Motor neuron (in vitro differentiated cells): ENCODE results near the gene LARP4B. TPM values are rescaled to one million over a fixed set of nuclear protein-coding genes. Genes with fewer than 3 reads are reported as not detected.

ENCODE experiments used
- ATAC-seq, 8 experiments: fragments of 200-7000 bp; cut with Tn5 transposase; replicated peaks in 6 of 8; 2 replicates each; pipeline ENCODE4 v1.8.0; 2021; ENCODE audit warnings: mild to moderate bottlenecking in 8 of 8, moderate library complexity in 8 of 8
- H3K27ac ChIP-seq, 2 donors: fragments of 250-450 bp; sonication (Bioruptor Pico); 2 replicates each; pipeline ENCODE4 v1.9.0; 2021; ENCODE audit warnings: antibody characterized with exemption in 2 of 2, mild to moderate bottlenecking in 2 of 2, moderate library complexity in 1 of 2
- H3K4me1 ChIP-seq, 2 donors: fragments of 250-450 bp; sonication (Bioruptor Pico); replicated peaks in 1 of 2; 2 replicates each; pipeline ENCODE4 v1.6.1; 2021; ENCODE audit warnings: antibody characterized with exemption in 2 of 2, mild to moderate bottlenecking in 2 of 2, moderate library complexity in 1 of 2
- H3K4me3 ChIP-seq, 5 donors: fragments of 250-450 bp; sonication (Bioruptor Pico); 2 replicates each; pipeline ENCODE4 v1.9.0; 2021; ENCODE audit warnings: antibody characterized with exemption in 5 of 5, mild to moderate bottlenecking in 5 of 5, moderate library complexity in 4 of 5
- WGBS, 10 experiments: fragments of 450-650 bp; shearing (Covaris generic); methylation state at CpG; one replicate each; pipeline ENCODE4 v1.0.0; 2022; 5-methylcytosine and 5-hydroxymethylcytosine counted together
- in situ Hi-C, 9 experiments: fragments of 400-800 bp; cut with MboI; loops; one replicate each; pipeline ENCODE4 v1.15.0; 2021; ENCODE audit warnings: low sequenced_read_pairs in 9 of 9, low pct_unique_long_range_greater_than_20kb in 2 of 9; ENCODE audit not compliant: unreplicated experiment in 9 of 9
- total RNA-seq, 8 experiments: library from RNA; unstranded; fragments of 300-600 nt; gene quantifications; 2 replicates each; pipeline versions ENCODE4 v1.2.3 to v1.2.4, GENCODE V29; 2022

The LARP4B gene
- total RNA-seq, 8 experiments from 2014 or later, result 17.2 to 66.0 (median 34.1) TPM

DNA sequence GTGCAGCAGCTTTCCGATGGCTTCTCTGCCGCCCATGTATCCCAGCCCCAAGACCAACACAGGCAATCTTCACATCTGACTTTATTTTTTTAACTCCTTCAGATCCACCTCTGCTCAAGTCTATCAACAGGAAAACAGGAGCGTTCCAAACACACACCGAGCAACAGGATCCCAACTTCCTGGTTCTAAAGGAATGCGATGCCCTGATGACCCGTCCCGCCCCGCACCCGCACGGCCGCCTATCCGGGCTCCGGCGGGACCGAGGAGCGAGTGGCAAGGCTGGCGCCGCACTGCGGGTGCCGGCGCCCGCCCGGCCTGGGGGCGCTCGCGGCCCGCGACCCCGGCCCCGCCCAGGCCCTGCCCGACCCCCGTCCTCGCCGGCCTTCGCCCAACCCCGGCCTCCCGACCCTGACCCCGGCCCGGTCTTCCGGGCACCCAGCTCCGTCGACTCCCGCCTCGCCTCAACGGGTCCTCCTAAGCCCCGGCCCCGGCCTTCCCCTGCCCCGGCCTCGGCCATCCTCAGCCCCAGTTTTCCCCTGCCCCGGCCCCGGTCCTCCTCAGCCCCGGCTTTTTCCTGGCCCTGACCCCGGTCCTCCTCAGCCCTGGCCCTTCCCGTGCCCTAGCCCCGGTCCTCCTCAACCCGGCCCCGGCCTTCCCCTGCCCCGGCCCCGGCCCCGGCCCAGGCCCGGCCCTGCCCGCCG is 730 bp downstream of the LARP4B start:
- Histone ChIP-seq H3K4me3 (peak overlapping the region; percentile 69 to 94 (median 79)), H3K27ac (peak overlapping the region; percentile 91 to 97), H3K4me1 (peaks cover 11 to 14% of the 10 kb centered on the region in 2 donors)
- peak in 5 of 8 experiments; percentile 1 to 15 (median 8) for ATAC-seq
- in situ Hi-C loops, result no loop called here
- WGBS, 10 experiments, result 0 to 7% (median 0%) methylated on average over 1 to 9 of the region's 63 CpGs; no CpG with 5 or more reads in 5 of the 10 experiments

DNA sequence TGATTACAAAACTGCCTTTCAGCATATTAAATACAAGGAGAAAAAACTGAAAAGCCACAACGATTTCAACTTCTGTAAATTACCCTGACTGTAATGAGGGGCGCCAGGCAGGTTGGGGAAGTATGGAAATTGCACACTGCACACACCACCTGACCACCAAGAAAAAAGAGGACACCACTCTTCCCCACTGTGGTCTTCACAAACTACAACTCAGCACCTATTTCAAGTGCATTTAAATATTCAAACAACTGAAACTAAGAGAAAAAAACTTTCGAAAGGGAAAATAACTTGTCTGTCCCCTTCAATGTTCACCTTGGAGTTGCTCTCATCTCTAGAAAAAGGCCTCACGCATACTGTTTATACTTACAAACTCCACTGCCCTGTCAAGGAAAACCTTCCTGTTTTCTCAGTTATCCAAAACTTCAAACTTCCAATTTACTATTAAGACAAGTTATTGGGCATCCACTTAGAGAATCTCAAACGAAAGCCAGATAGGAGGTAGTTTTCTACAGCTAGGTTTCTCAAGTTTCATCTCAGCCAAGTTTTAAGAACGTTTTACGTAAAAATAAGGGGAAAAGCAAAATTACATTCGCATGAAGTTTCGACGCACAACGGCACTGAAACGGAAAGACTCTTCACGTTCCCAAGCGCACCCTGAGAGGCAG is 1.4 kb downstream of the LARP4B start:
- 0 to 6% (median 2%) methylated on average over 4 to 14 of the region's 14 CpGs for WGBS, 10 experiments

DNA sequence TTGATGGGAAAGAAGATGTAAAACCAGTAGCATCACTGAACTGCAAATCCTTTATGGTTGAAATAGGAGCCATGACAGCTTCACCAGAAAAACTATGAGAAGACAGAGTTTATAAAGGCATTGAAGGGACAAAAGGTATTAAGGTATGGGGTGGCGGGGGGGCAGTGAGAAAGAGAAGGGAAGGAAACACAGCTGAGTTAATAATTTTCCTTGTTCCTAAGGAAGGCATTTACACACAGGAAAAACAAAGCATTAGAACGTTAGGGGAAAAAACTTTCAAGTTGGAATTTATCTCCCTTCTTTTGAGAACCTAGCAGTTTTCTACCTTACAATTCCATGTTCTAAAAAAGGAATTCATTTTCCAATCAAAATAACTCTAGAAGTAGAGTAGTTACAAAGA is 4.4 kb downstream of the LARP4B start:
- WGBS, 10 experiments, result 38 to 100% (median 56%) methylated on average over 1 to 2 of the region's 2 CpGs
- no peak for ATAC-seq

More for the DNA sequence above, 1.4 kb downstream of the LARP4B start:
- Histone ChIP-seq H3K4me1 (peaks cover 11 to 14% of the 10 kb centered on the region in 2 donors), H3K27ac (peak overlapping the region in 1 of 2 donors; percentile 91), H3K4me3 (peak overlapping the region; percentile 69 to 94 (median 79))
- no peak for ATAC-seq
- in situ Hi-C loops, result no loop called here

DNA sequence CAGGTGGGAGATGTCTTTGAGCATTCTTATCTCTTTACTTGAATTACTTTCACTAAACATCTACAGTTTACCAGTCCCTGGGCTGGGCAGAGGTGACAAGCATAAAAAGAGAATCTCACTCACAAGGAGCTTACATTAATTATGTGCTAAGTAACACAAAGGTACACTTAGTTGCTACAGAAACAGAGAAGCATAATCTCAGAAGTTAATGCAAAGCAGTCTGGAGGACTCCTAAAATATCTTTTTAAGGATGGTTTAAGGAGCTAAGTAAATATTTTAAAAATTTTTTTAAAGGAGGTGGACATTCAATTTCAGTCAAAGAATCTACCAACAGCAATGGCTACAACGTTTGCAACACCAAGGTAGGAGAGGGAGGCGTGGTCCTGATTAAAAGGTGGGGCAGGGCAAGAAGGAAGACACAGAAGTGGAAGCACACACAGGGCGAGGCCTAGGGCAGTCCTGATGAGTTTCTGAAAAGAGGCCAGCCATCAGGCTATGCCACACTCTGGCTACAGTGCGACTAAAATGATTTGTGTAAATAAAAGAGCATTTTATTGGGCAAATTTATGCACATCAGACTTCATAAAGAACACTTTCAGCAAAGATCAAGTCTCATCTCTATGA is 5.3 kb downstream of the LARP4B start:
- H3K4me3 ChIP-seq, result no peak overlapping the region
- H3K27ac ChIP-seq, result no peak overlapping the region
- no peak for ATAC-seq
- H3K4me1 ChIP-seq, result peaks cover 8 to 14% of the 10 kb centered on the region in 2 donors
- WGBS, 10 experiments, result 18 to 79% (median 59%) methylated on average over 2 to 4 of the region's 4 CpGs; no CpG with 5 or more reads in 2 of the 10 experiments
- in situ Hi-C loops, result no loop called here

More for the DNA sequence above, 4.4 kb downstream of the LARP4B start:
- in situ Hi-C loops, result no loop called here
- no peak overlapping the region for H3K27ac ChIP-seq
- H3K4me3 ChIP-seq, result no peak overlapping the region
- peaks cover 8 to 14% of the 10 kb centered on the region in 2 donors for H3K4me1 ChIP-seq

DNA sequence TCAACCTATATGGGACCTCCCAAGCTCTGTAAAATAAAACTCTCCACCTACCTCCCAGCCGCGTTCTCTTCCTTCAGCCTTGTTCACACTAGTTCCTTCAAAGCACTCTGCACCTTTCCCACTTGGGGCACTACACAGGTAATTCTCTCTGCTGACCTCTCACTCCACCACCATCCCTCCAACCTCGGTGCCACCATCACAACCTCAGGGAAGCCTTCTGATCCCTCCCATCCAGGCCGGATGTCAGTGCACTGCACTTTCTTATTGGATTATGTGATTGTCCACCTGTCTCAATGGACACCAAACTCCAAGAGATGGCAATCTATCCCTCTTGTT is 7.0 kb downstream of the LARP4B start:
- in situ Hi-C loops, result no loop called here
- WGBS, 10 experiments, result 54 to 100% (median 91%) methylated on average over 1 to 4 of the region's 4 CpGs; no CpG with 5 or more reads in 4 of the 10 experiments
- no peak overlapping the region for H3K27ac ChIP-seq
- peaks cover 4 to 6% of the 10 kb centered on the region in 2 donors for H3K4me1 ChIP-seq
- ATAC-seq, result no peak
- no peak overlapping the region for H3K4me3 ChIP-seq

DNA sequence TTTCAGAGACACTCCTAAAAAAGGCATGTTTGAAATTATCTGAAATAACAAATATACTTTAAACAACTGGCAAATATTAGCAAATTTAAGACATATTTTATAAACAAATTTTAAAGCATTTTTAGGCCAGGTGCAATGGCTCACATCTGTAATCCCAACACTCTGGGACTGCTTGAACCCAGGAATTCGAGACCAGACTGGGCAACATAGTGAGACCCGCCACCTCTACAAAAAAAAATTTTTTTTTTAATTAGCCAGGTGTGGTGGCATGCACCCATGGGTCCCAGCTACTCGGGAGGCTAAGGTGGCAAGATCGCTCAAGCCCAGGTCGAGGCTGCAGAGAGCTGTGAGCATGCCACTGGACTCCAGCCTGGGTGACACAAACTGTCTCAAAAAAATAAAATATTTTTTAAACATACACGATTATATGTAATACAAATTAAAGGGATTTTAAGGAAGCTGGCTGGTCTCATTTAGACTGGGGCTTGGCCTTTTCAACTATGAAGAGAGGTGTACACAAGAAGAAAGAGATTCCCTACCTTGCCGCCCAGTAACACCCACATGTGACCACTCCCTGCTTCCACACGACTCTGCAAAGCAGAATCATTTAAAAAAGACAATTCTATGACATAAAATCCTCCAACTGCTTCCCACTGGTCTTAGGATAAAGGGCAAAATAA is 7.5 kb downstream of the LARP4B start:
- Histone ChIP-seq H3K4me1 (peaks cover under 1 to 1% of the 10 kb centered on the region in 2 donors), H3K4me3 (no peak overlapping the region), H3K27ac (no peak overlapping the region)
- no peak for ATAC-seq
- in situ Hi-C loops, result no loop called here
- 64 to 100% (median 81%) methylated on average over 1 to 8 of the region's 8 CpGs; no CpG with 5 or more reads in 1 of the 10 experiments for WGBS, 10 experiments

DNA sequence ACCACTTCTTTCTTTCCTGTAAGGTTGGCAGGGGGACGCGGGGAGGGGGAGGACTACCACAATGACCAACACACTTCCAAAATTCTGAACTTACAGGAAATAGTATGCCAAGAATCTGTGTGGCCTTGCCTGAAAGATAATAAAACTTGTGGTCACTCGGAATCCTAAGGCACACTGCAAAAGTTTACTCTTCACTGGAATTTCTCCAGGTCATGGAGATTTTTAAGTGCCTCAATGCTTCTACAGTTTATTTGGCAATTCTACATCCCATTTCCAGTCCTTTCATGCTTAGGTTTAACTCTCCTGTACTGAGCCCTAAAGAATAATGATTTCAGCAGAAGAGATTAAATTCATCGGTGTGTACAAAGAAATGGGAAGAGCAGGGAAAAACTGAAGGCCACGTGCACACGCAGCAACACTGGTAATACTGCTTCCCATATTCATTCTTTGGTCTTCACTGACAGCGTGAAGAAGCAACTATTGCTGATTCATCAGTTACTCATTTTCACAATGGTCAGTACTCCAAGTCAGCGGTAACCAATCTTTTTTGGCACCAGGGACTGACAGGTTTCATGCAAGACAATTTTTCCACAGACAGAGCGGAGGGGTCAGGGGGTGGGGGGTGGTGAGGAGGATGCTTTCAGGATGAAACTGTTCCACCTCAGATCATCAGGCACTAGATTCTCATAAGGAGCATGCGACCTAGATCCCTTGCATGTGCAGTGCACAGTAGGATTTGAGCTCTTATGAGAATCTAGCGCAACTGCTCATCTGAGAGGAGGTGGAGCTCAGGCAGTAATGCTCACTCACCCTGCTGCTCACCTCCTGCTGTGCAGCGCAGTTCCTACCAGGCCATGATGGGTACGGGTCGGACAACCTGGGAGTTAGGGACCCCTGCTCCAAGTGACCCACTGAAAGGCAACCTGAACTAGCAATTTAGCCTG is 9.8 kb downstream of the LARP4B start:
- WGBS, 10 experiments, result 50 to 98% (median 93%) methylated on average over 2 to 11 of the region's 14 CpGs; no CpG with 5 or more reads in 1 of the 10 experiments
- ATAC-seq, result peak in 1 of 8 experiments; percentile 62
- Histone ChIP-seq H3K27ac (no peak overlapping the region), H3K4me1 (no peaks in the 10 kb centered on the region), H3K4me3 (no peak overlapping the region)
- in situ Hi-C loops, result no loop called here

DNA sequence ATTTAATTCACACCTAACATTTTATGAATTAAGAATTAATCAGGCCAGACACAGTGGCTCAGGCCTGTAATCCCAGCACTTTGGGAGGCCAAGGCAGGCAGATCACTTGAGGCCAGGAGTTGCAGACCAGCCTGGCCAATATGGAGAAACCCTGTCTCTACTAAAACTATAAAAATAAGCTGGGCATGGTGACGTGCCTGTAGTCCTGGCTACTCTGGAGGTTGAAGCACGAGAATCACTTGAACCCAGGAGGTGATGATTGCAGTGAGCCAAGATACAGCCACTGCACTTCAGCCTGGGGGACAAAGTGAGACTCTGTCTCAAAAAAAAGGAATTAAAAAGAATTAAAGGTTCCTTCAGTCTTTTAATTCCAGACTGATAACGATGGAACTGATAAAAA is 11.1 kb downstream of the LARP4B start:
- H3K4me3 ChIP-seq, result no peak overlapping the region
- WGBS, 10 experiments, result 79 to 100% (median 100%) methylated on average over 1 to 3 of the region's 3 CpGs; no CpG with 5 or more reads in 3 of the 10 experiments
- ATAC-seq, result no peak
- no peak overlapping the region for H3K27ac ChIP-seq
- H3K4me1 ChIP-seq, result no peaks in the 10 kb centered on the region
- in situ Hi-C loops, result no loop called here

DNA sequence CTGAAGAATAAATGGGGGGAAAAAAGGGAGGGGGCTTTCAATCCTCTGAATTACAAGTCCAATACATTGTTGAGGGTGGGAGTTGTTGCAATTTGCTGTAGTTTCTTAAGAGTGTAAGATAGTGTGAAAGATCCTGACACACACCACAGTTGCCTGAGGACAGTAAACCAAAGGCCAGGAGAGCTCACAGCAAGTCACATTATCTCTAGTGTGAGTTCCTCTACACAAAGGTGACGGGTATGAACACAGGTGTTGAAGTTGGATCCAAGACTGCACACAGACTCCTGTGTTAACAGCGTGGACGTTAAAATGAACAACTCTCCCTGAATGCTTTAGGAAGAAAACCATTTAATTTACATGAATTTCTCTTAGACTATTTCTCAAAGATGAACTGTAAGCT is 12.0 kb downstream of the LARP4B start:
- ATAC-seq, result no peak
- in situ Hi-C loops, result no loop called here
- no peaks in the 10 kb centered on the region for H3K4me1 ChIP-seq
- 88 to 100% (median 97%) methylated on average over 2 to 3 of the region's 3 CpGs; no CpG with 5 or more reads in 1 of the 10 experiments for WGBS, 10 experiments
- no peak overlapping the region for H3K27ac ChIP-seq
- no peak overlapping the region for H3K4me3 ChIP-seq

DNA sequence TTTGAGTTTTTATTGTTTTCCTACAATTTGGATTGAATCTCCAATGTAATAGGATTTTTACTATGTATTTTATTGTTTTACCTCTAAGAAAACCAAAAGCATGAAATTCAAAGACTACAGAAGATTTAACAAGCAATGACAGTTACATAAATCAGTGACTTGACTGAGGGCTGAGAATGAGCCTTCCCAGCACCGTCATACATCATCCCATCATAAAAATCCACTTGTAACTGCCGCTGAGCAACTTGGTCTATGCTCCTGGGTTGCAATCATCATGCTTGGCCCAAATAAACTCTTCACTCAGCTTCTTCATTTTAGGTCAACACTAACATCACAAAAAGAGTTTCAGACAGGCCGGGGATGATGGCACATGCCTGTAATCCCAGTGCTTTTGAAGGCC is 13.5 kb downstream of the LARP4B start:
- ATAC-seq, result no peak
- in situ Hi-C loops, result no loop called here
- Histone ChIP-seq H3K4me1 (no peaks in the 10 kb centered on the region), H3K27ac (no peak overlapping the region), H3K4me3 (no peak overlapping the region)
- 43 to 100% (median 92%) methylated on average over 1 to 3 of the region's 3 CpGs; no CpG with 5 or more reads in 4 of the 10 experiments for WGBS, 10 experiments

DNA sequence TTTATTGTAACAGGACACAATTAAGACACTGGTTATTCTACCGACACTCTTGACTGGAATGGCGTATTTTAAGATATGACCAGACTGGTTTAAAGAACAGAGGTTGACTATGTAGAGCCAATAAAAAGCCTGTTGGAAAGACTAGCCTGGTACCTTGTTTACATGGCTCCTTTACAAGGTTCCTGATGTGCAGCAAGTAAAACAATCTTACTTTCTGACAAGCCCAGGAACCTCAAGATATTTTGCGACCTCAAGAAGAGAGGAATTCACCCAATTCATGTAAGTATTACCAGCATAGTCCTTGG is 14.1 kb downstream of the LARP4B start:
- H3K4me1 ChIP-seq, result no peaks in the 10 kb centered on the region
- in situ Hi-C loops, result no loop called here
- 94 to 100% (median 100%) methylated on average over 1 to 3 of the region's 3 CpGs; no CpG with 5 or more reads in 1 of the 10 experiments for WGBS, 10 experiments
- no peak for ATAC-seq
- H3K4me3 ChIP-seq, result no peak overlapping the region
- no peak overlapping the region for H3K27ac ChIP-seq

DNA sequence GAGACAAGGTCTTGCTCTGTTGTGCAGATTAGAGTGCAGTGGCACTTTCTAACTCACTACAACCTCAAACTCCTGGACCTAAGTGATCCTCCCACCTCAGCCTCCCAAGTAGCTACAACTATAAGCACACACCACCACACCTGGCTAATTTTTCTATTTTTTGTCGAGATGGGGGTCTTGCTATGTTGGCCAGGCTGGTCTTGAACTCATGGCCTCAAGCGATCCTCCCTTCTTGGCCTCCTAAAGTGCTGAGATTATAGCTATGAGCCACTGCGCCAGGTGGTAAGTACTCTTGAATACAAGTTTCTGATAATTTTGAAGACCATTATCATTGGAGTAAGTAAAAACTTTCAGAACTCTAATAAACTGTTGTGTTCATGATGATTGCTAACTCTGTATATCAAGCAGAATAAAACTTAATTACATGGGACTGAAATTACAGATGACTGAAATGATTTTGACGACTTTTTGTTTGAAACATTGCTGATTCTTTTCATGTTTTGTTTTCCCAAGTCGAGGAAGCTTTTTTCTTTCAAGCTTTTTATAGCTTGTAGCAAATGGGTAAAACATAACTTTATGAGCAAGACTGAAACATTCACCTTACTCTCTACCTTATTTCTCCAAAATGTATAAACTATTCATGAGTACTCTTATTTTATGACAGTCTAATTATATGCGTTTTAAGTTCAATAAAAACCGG is 14.6 kb downstream of the LARP4B start:
- Histone ChIP-seq H3K27ac (no peak overlapping the region), H3K4me3 (no peak overlapping the region), H3K4me1 (no peaks in the 10 kb centered on the region)
- ATAC-seq, result no peak
- WGBS, 10 experiments, result 92 to 100% (median 96%) methylated on average over 2 to 7 of the region's 7 CpGs
- in situ Hi-C loops, result no loop called here
